Activated naive CD8-positive, alpha-beta T cell treated with anti-CD3 and anti-CD28 coated beads for 36 hours (primary cell): Measurements from ENCODE around the gene LRRC74B. TPM values are rescaled to one million over a fixed set of nuclear protein-coding genes. Genes with fewer than 3 reads are reported as not detected.

Experiments
- DNase-seq: peaks from one replicate; pipeline ENCODE4 v3.0.0; 2021
- H3K27ac Mint-ChIP-seq: one replicate; pipeline ENCODE4 v1.8.0; 2022; ENCODE audit warnings: mild to moderate bottlenecking, moderate library complexity, mixed read lengths
- H3K27me3 Mint-ChIP-seq: one replicate; pipeline ENCODE4 v1.8.0; 2022; ENCODE audit warnings: mild to moderate bottlenecking, mixed read lengths
- H3K36me3 Mint-ChIP-seq: one replicate; pipeline ENCODE4 v1.8.0; 2021; ENCODE audit warnings: mild to moderate bottlenecking, mixed read lengths
- H3K4me1 Mint-ChIP-seq: one replicate; pipeline ENCODE4 v1.8.0; 2021; ENCODE audit warnings: mixed read lengths
- H3K4me3 Mint-ChIP-seq: one replicate; pipeline ENCODE4 v1.8.0; 2022; ENCODE audit warnings: mild to moderate bottlenecking, moderate library complexity, mixed read lengths
- H3K9me3 Mint-ChIP-seq: one replicate; pipeline ENCODE4 v1.8.0; 2022; ENCODE audit warnings: mixed read lengths
- total RNA-seq, 2 experiments: library from RNA; stranded (reverse); gene quantifications; one replicate each; pipeline ENCODE4 v1.2.3, GENCODE V29; 2021

LRRC74B gene
- total RNA-seq, 2 experiments from 2014 or later: not detected

GRCh38 chr22:21009638-21010425, 35.9 kb upstream of the LRRC74B start:
- no peaks in the 10 kb centered on the region for H3K36me3 Mint-ChIP-seq
- H3K27me3 Mint-ChIP-seq: no peaks in the 10 kb centered on the region

GRCh38 chr22:21010426-21011113, 35.2 kb upstream of the LRRC74B start:
- Mint-ChIP-seq H3K9me3 (no peaks in the 10 kb centered on the region), H3K27ac (no peak overlapping the region), H3K36me3 (no peaks in the 10 kb centered on the region), H3K27me3 (no peaks in the 10 kb centered on the region), H3K4me1 (peaks cover 15% of the 10 kb centered on the region), H3K4me3 (no peak overlapping the region)
- no peak for DNase-seq

More at GRCh38 chr22:21009638-21010425, 35.9 kb upstream of the LRRC74B start:
- Mint-ChIP-seq H3K9me3 (no peaks in the 10 kb centered on the region), H3K4me1 (peaks cover 11% of the 10 kb centered on the region), H3K4me3 (no peak overlapping the region), H3K27ac (no peak overlapping the region)
- DNase-seq: no peak

- Mint-ChIP-seq H3K4me3 (peak overlapping the region; percentile 67), H3K9me3 (no peaks in the 10 kb centered on the region), H3K36me3 (no peaks in the 10 kb centered on the region), H3K27ac (no peak overlapping the region), H3K27me3 (no peaks in the 10 kb centered on the region), H3K4me1 (peaks cover 15% of the 10 kb centered on the region)
- DNase-seq: no peak
These were observed 33.0 kb upstream of the LRRC74B start for GRCh38 chr22:21012446-21013407.

- H3K27me3 Mint-ChIP-seq: no peaks in the 10 kb centered on the region
- peak overlapping the region; percentile 81 for H3K4me3 Mint-ChIP-seq
- H3K36me3 Mint-ChIP-seq: no peaks in the 10 kb centered on the region
- peaks cover 15% of the 10 kb centered on the region for H3K4me1 Mint-ChIP-seq
- H3K27ac Mint-ChIP-seq: peak overlapping the region; percentile 42
- H3K9me3 Mint-ChIP-seq: no peaks in the 10 kb centered on the region
- no peak for DNase-seq
These were observed 32.0 kb upstream of the LRRC74B start for GRCh38 chr22:21013657-21014201.

GRCh38 chr22:21014202-21014725, 31.5 kb upstream of the LRRC74B start:
- peak; percentile 95 for DNase-seq
- Mint-ChIP-seq H3K36me3 (no peaks in the 10 kb centered on the region), H3K27ac (peak overlapping the region; percentile 42), H3K9me3 (no peaks in the 10 kb centered on the region), H3K4me1 (peaks cover 15% of the 10 kb centered on the region), H3K27me3 (no peaks in the 10 kb centered on the region), H3K4me3 (peak overlapping the region; percentile 81)

- no peaks in the 10 kb centered on the region for H3K9me3 Mint-ChIP-seq
- no peak for DNase-seq
- no peaks in the 10 kb centered on the region for H3K27me3 Mint-ChIP-seq
- peak within 1 kb of the TSS; percentile 42 for H3K27ac Mint-ChIP-seq
- H3K4me3 Mint-ChIP-seq: peak within 1 kb of the TSS; percentile 81
- no peaks in the 10 kb centered on the region for H3K36me3 Mint-ChIP-seq
- peaks cover 15% of the 10 kb centered on the region for H3K4me1 Mint-ChIP-seq
These were observed 30.9 kb upstream of the LRRC74B start, which contains the start of gene P2RX6 for GRCh38 chr22:21014726-21015465. Gene P2RX6, plus strand, starts transcription at chr22:21015165. Its CDS starts 10 bp downstream, at chr22:21015175.

GRCh38 chr22:21015466-21016006, 30.2 kb upstream of the LRRC74B start:
- no peaks in the 10 kb centered on the region for H3K27me3 Mint-ChIP-seq

GRCh38 chr22:21016644-21017420, 28.9 kb upstream of the LRRC74B start:
- Mint-ChIP-seq H3K4me3 (no peak overlapping the region), H3K27ac (no peak overlapping the region), H3K4me1 (peaks cover 21% of the 10 kb centered on the region), H3K27me3 (no peaks in the 10 kb centered on the region), H3K36me3 (no peaks in the 10 kb centered on the region), H3K9me3 (no peaks in the 10 kb centered on the region)
- no peak for DNase-seq

More at GRCh38 chr22:21015466-21016006, 30.2 kb upstream of the LRRC74B start:
- H3K27ac Mint-ChIP-seq: no peak overlapping the region
- no peaks in the 10 kb centered on the region for H3K9me3 Mint-ChIP-seq
- H3K36me3 Mint-ChIP-seq: no peaks in the 10 kb centered on the region
- no peak overlapping the region for H3K4me3 Mint-ChIP-seq
- H3K4me1 Mint-ChIP-seq: peaks cover 15% of the 10 kb centered on the region
- no peak for DNase-seq

- Mint-ChIP-seq H3K4me3 (no peak overlapping the region), H3K27me3 (no peaks in the 10 kb centered on the region), H3K27ac (no peak overlapping the region), H3K36me3 (no peaks in the 10 kb centered on the region), H3K9me3 (no peaks in the 10 kb centered on the region), H3K4me1 (peaks cover 21% of the 10 kb centered on the region)
- no peak for DNase-seq
These were observed 27.4 kb upstream of the LRRC74B start for GRCh38 chr22:21018314-21018713.

GRCh38 chr22:21020802-21021429, 24.8 kb upstream of the LRRC74B start:
- Mint-ChIP-seq H3K4me1 (peaks cover 17% of the 10 kb centered on the region), H3K27ac (no peak overlapping the region), H3K36me3 (no peaks in the 10 kb centered on the region), H3K4me3 (no peak overlapping the region), H3K9me3 (no peaks in the 10 kb centered on the region), H3K27me3 (no peaks in the 10 kb centered on the region)
- no peak for DNase-seq

GRCh38 chr22:21022507-21022906, 23.2 kb upstream of the LRRC74B start:
- no peaks in the 10 kb centered on the region for H3K27me3 Mint-ChIP-seq
- no peak overlapping the region for H3K27ac Mint-ChIP-seq
- no peaks in the 10 kb centered on the region for H3K36me3 Mint-ChIP-seq
- H3K9me3 Mint-ChIP-seq: no peaks in the 10 kb centered on the region
- peaks cover 19% of the 10 kb centered on the region for H3K4me1 Mint-ChIP-seq
- DNase-seq: no peak
- H3K4me3 Mint-ChIP-seq: no peak overlapping the region

- no peaks in the 10 kb centered on the region for H3K9me3 Mint-ChIP-seq
- no peak for DNase-seq
- no peak overlapping the region for H3K27ac Mint-ChIP-seq
- H3K4me3 Mint-ChIP-seq: no peak overlapping the region
- peaks cover 19% of the 10 kb centered on the region for H3K4me1 Mint-ChIP-seq
- no peaks in the 10 kb centered on the region for H3K36me3 Mint-ChIP-seq
- H3K27me3 Mint-ChIP-seq: no peaks in the 10 kb centered on the region
These were observed 22.7 kb upstream of the LRRC74B start for GRCh38 chr22:21022955-21023614.
